IMR-90 (cell line): ENCODE measurements around the gene UNKL. TPM values are rescaled to one million over a fixed set of nuclear protein-coding genes. Genes with fewer than 3 reads are reported as not detected.

Experiments used
- ATAC-seq: fragments of 200-7000 bp; cut with Tn5 transposase; 2 replicates; pipeline ENCODE4 v1.9.1; 2020; ENCODE audit warnings: low read depth, mild to moderate bottlenecking, moderate library complexity
- BruUV-seq: library from RNA; stranded (reverse); fragments of 400-500 nt; replicated peaks from 2 replicates; lab custom pipeline; 2021; lab: Mats Ljungman, UMichigan
- CTCF ChIA-PET: fragments of 300-600 bp; formaldehyde crosslinking; extraction: SDS; loops from one replicate; lab custom pipeline; 2021; ENCODE audit warnings: antibody characterized with exemption; lab: Yijun Ruan, JAX
- POLR2A ChIA-PET: fragments of 300-600 bp; sonication (Branson Sonifier 250); formaldehyde crosslinking; loops from one replicate; lab custom pipeline; 2022; ENCODE audit warnings: antibody characterized with exemption; ENCODE audit not compliant: unreplicated experiment; lab: Charles Lee
- DNase-seq: peaks from one replicate; pipeline ENCODE4 v3.0.0; 2013
- H2AFZ ChIP-seq: replicated peaks from 2 replicates; pipeline ENCODE3; 2013; ENCODE audit warnings: low read length, mild to moderate bottlenecking; ENCODE audit not compliant: poor library complexity
- H2AK5ac ChIP-seq: 2 replicates; pipeline ENCODE4 v1.6.1; 2013; ENCODE audit warnings: low read depth, low read length, inconsistent platforms
- H2AK9ac ChIP-seq: replicated peaks from 2 replicates; pipeline ENCODE3; 2013; ENCODE audit warnings: mild to moderate bottlenecking, low read depth, low read length, moderate library complexity; ENCODE audit not compliant: poor library complexity
- H2BK120ac ChIP-seq: 2 replicates; pipeline ENCODE4 v1.6.1; 2013; ENCODE audit warnings: low read depth, low read length, inconsistent platforms
- H2BK15ac ChIP-seq: 3 replicates; pipeline ENCODE4 v1.6.1; 2013; ENCODE audit warnings: low read depth, low read length, inconsistent platforms
- H2BK20ac ChIP-seq: 2 replicates; pipeline ENCODE4 v1.6.1; 2013; ENCODE audit warnings: low read depth, mild to moderate bottlenecking, inconsistent platforms, low read length, moderate library complexity
- H2BK5ac ChIP-seq: 2 replicates; pipeline ENCODE4 v1.6.1; 2013; ENCODE audit warnings: mild to moderate bottlenecking, low read depth, low read length, inconsistent platforms; ENCODE audit not compliant: poor library complexity, severe bottlenecking
- H3K14ac ChIP-seq: replicated peaks from 2 replicates; pipeline ENCODE4 v1.6.1; 2013; ENCODE audit warnings: low read depth, low read length, inconsistent platforms
- H3K18ac ChIP-seq: 2 replicates; pipeline ENCODE4 v1.6.1; 2013; ENCODE audit warnings: low read depth, low read length, control low read depth
- H3K23ac ChIP-seq: 2 replicates; pipeline ENCODE4 v1.6.1; 2013; ENCODE audit warnings: low read depth, low read length, inconsistent platforms
- H3K27ac ChIP-seq: 2 replicates; pipeline ENCODE4 v1.5.1; 2013; ENCODE audit warnings: mild to moderate bottlenecking, control low read depth, low read length; ENCODE audit not compliant: insufficient read depth
- H3K27me3 ChIP-seq: 2 replicates; pipeline ENCODE4 v1.6.1; 2013; ENCODE audit warnings: low read length; ENCODE audit not compliant: control insufficient read depth, insufficient read depth
- H3K36me3 ChIP-seq: 2 replicates; pipeline ENCODE4 v1.6.1; 2013; ENCODE audit warnings: low read length, mixed read lengths; ENCODE audit not compliant: control insufficient read depth, insufficient read depth
- H3K4ac ChIP-seq: 2 replicates; pipeline ENCODE4 v1.6.1; 2013; ENCODE audit warnings: low read depth, low read length, inconsistent platforms
- H3K4me1 ChIP-seq: 2 replicates; pipeline ENCODE4 v1.6.1; 2013; ENCODE audit warnings: low read length, mixed read lengths; ENCODE audit not compliant: control insufficient read depth, insufficient read depth
- H3K4me2 ChIP-seq: 2 replicates; pipeline ENCODE4 v1.6.1; 2013; ENCODE audit warnings: low read depth, mild to moderate bottlenecking, control low read depth, low read length, moderate library complexity
- H3K4me3 ChIP-seq: 2 replicates; pipeline ENCODE4 v1.5.1; 2013; ENCODE audit warnings: low read depth, mild to moderate bottlenecking, control low read depth, low read length, moderate library complexity; ENCODE audit not compliant: insufficient read depth
- H3K56ac ChIP-seq: 2 replicates; pipeline ENCODE4 v1.6.1; 2013; ENCODE audit warnings: low read length, inconsistent platforms; ENCODE audit not compliant: insufficient read depth; ENCODE audit errors: extremely low read depth
- H3K79me1 ChIP-seq, 2 experiments: 2 replicates each; pipeline ENCODE4 v1.6.1; 2013; ENCODE audit warnings: low read length in 2 of 2, inconsistent platforms in 1 of 2, low read depth in 1 of 2
- H3K9ac ChIP-seq: 2 replicates; pipeline ENCODE4 v1.6.1; 2013; ENCODE audit warnings: low read depth, low read length, control low read depth
- H3K9me1 ChIP-seq: 2 replicates; pipeline ENCODE4 v1.6.1; 2013; ENCODE audit warnings: low read length, inconsistent platforms; ENCODE audit not compliant: insufficient read depth
- H3K9me3 ChIP-seq: 2 replicates; pipeline ENCODE4 v1.6.1; 2013; ENCODE audit warnings: low read length; ENCODE audit not compliant: control insufficient read depth, insufficient read depth
- H4K20me1 ChIP-seq: 2 replicates; pipeline ENCODE4 v1.6.1; 2013; ENCODE audit warnings: low read length, inconsistent platforms; ENCODE audit not compliant: insufficient read depth
- H4K5ac ChIP-seq: 2 replicates; pipeline ENCODE4 v1.6.1; 2013; ENCODE audit warnings: mild to moderate bottlenecking, low read depth, low read length, control low read depth
- H4K8ac ChIP-seq, 2 experiments: 2 replicates each; pipeline ENCODE4 v1.6.1; 2013; ENCODE audit warnings: low read depth in 2 of 2, low read length in 2 of 2, control low read depth in 1 of 2, inconsistent platforms in 1 of 2
- H4K91ac ChIP-seq: 2 replicates; pipeline ENCODE4 v1.6.1; 2013; ENCODE audit warnings: low read depth, low read length, inconsistent platforms; ENCODE audit not compliant: insufficient read depth
- MAFK ChIP-seq: IDR thresholded peaks from 2 replicates; pipeline ENCODE4 v1.6.1; 2012; ENCODE audit warnings: low read depth, low read length, improper control_type of control experiment
- MAZ ChIP-seq: IDR thresholded peaks from 2 replicates; pipeline ENCODE4 v1.6.1; 2012; ENCODE audit warnings: low read depth, mild to moderate bottlenecking, low read length, improper control_type of control experiment, moderate library complexity, borderline replicate concordance
- WGBS, 2 experiments: methylation state at CpG; one replicate each; pipeline versions ENCODE4 v1.1.5 to v1.1.7; 2013; ENCODE audit warnings: missing lambda C conversion rate in 2 of 2; ENCODE audit not compliant: insufficient read length in 1 of 2; ENCODE audit errors: extremely low coverage in 2 of 2; 5-methylcytosine and 5-hydroxymethylcytosine counted together
- dilution Hi-C: fragments of 300-500 bp; cut with HindIII; formaldehyde crosslinking; loops from one replicate; pipeline ENCODE4 v1.14.3; 2018; ENCODE audit warnings: low sequenced_read_pairs; ENCODE audit not compliant: unreplicated experiment
- in situ Hi-C: fragments of 300-500 bp; cut with MboI; formaldehyde crosslinking; loops from 3 replicates; pipeline ENCODE4 v1.14.3; 2019; ENCODE audit warnings: low sequenced_read_pairs, inconsistent platforms, mixed read lengths
- intact Hi-C: fragments of 100-400 bp; cut with micrococcal nuclease; formaldehyde crosslinking; loops from 2 replicates; pipeline ENCODE4 v1.10.0; 2022
- polyA plus RNA-seq, 3 experiments: library from polyadenylated mRNA; depleted of rRNA; stranded (reverse); fragments of >200 nt; gene quantifications; 2 replicates each; pipeline ENCODE4 v1.2.3, GENCODE V29; 2012; ENCODE audit warnings: low replicate concordance in 1 of 3
- total RNA-seq: library from RNA; depleted of rRNA; stranded (reverse); fragments of >200 nt; gene quantifications from 2 replicates; pipeline ENCODE4 v1.2.3, GENCODE V29; 2012
- TF ChIP-seq, protein P1 (sequence below): fragments of 150-350 bp; IDR thresholded peaks from 2 replicates; pipeline ENCODE4 v1.6.1; 2016; ENCODE audit warnings: low read depth, mild to moderate bottlenecking, low read length, moderate library complexity, borderline replicate concordance

Gene UNKL
- total and polyA plus RNA-seq, 2 of the 4 experiments (the other 2 are of a cell fraction) = 4.1 to 13.3 TPM

DNA sequence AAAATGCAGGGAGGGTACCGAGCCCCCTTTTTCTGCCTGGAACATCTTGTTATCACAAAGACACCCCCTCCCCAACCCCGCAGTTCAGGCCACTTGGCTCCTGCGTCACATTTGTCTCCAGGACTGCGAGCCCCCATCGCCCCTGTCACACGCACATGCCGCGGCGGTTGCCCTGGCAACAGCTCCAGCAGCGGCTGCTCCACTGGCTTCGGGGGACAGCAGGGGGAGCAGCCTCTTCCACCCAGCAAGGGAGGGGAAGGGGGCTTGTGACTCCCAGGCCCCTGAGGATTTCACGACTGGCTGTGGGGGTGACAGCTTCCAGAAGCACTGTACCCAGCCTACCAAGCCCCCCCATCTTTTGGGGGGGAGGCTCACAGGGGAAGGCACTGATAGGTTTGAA, 78.5 kb downstream of the UNKL start:
- no TSS peak for BruUV-seq
- Histone ChIP-seq H3K9me1 (no peaks in the 10 kb centered on the region), H4K91ac (no peak overlapping the region), H3K4me2 (no peak overlapping the region), H3K4me3 (no peak overlapping the region), H3K36me3 (no peaks in the 10 kb centered on the region), H3K4ac (no peak overlapping the region), H3K9me3 (no peaks in the 10 kb centered on the region), H2AK5ac (no peak overlapping the region), H3K4me1 (peaks cover 7% of the 10 kb centered on the region), H4K5ac (no peak overlapping the region), H2BK15ac (no peak overlapping the region), H3K23ac (no peak overlapping the region), H3K14ac (no peak overlapping the region), H3K18ac (no peak overlapping the region), H2AK9ac (no peak overlapping the region), H4K8ac (no peak overlapping the region), H2BK120ac (no peak overlapping the region), H3K79me1 (no peaks in the 10 kb centered on the region), H4K20me1 (no peaks in the 10 kb centered on the region; the same call in 1 of the 2 replicates), H2BK20ac (no peak overlapping the region), H3K27me3 (peaks cover 55% of the 10 kb centered on the region), H3K56ac (no peak overlapping the region), H3K9ac (no peak overlapping the region), H3K27ac (no peak overlapping the region), H2BK5ac (no peak overlapping the region), H2AFZ (no peak overlapping the region)
- in situ Hi-C loops = no loop called here
- intact Hi-C loops = no loop called here
- 20% methylated on average over 1 of the region's 12 CpGs; no CpG with 5 or more reads in 1 of the 2 experiments for whole genome bisulfite sequencing, 2 experiments
- DNase-seq (no peak), ATAC-seq (no peak)
- ChIA-PET POLR2A (no interaction called here), CTCF (no interaction called here)
- TF ChIP-seq MAFK (no peak), MAZ (no peak)
- TF ChIP-seq, protein P1, sequence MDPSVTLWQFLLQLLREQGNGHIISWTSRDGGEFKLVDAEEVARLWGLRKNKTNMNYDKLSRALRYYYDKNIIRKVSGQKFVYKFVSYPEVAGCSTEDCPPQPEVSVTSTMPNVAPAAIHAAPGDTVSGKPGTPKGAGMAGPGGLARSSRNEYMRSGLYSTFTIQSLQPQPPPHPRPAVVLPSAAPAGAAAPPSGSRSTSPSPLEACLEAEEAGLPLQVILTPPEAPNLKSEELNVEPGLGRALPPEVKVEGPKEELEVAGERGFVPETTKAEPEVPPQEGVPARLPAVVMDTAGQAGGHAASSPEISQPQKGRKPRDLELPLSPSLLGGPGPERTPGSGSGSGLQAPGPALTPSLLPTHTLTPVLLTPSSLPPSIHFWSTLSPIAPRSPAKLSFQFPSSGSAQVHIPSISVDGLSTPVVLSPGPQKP = no peak
- dilution Hi-C loops = no loop called here
